NCI-H1417 (cell line): ENCODE results near the gene SUGCT.
"Not testable (repeated sequence)": the region's sequence is repeated elsewhere in the genome, so short reads cannot be mapped to it uniquely, and the experiment has no call there.

Experiments used
- DNase-seq, 3 experiments: peaks; one replicate each; lab custom pipeline; 2025; lab: John Stamatoyannopoulos, UW

The SUGCT gene

GRCh38 chr7:40139891-40140290 lies 5.1 kb downstream of the SUGCT start:
- not testable (repeated sequence) for DNase-seq

- not testable (repeated sequence) for DNase-seq
These were observed 7.1 kb downstream of the SUGCT start for GRCh38 chr7:40141916-40142315.

GRCh38 chr7:40145596-40146130 lies 10.9 kb downstream of the SUGCT start:
- not testable (repeated sequence) for DNase-seq

GRCh38 chr7:40147371-40148246 lies 12.8 kb downstream of the SUGCT start:
- DNase-seq, result no peak

DNA sequence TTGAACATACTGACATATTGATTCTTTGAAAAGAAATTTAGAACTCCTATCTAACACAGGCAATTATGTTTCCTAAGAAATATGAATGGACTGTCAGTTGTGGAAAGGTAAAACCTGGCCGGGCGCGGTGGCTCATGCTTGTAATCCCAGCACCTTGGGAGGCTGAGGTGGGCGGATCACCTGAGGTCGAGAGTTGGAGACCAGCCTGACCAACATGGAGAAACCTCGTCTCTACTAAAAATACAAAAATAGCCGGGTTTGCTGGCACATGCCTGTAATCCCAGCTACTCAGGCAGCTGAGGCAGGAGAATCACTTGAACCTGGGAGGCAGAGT lies 13.4 kb downstream of the SUGCT start:
- DNase-seq, result not testable (repeated sequence)

GRCh38 chr7:40148671-40149070 lies 13.9 kb downstream of the SUGCT start:
- DNase-seq, result no peak

DNA sequence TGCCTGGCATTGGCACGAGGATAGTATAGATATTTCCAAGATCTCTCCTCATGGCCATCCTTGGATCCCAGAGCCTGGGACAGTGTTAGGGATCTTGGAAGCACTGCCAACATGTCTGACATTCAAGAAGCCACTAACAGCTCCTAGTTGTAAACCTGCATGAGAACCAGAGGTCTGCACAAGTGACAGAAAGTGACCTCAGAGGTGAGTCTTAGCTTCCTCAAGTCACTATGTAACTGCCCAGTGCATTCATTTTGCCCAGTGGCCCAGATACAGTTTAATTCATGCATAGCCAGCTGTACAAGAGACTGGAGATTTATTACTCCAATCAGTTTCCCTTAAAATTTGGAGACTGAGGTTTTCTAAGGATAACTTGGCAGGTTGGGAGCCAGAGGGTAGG lies 16.7 kb downstream of the SUGCT start:
- no peak for DNase-seq

DNA sequence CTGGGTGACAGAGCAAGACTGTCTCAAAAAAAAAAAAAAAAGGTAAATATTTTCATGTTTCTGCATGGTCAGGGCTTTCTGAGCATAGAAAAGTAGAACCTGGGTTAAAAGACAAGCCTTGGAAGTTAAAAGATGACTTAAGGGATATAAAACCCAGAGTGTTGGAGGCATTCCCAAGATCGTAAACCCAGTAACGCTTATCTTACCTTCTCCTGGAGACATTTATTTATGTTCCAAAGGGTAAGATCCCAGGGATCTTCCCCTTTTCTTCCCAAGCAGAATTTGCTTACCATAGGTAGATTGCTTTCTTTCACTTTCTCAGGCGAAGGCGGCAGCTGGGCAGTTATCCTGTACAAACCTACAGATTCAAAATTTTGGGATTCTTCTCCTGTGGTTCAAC lies 22.2 kb downstream of the SUGCT start:
- no peak for DNase-seq

GRCh38 chr7:40162516-40162915 lies 27.7 kb downstream of the SUGCT start:
- DNase-seq, result no peak

- DNase-seq, result no peak
These were observed 30.4 kb downstream of the SUGCT start for GRCh38 chr7:40165216-40165615.

- no peak for DNase-seq
These were observed 32.5 kb downstream of the SUGCT start for GRCh38 chr7:40167291-40167690.

GRCh38 chr7:40168266-40168665 lies 33.5 kb downstream of the SUGCT start:
- DNase-seq, result not testable (repeated sequence)

DNA sequence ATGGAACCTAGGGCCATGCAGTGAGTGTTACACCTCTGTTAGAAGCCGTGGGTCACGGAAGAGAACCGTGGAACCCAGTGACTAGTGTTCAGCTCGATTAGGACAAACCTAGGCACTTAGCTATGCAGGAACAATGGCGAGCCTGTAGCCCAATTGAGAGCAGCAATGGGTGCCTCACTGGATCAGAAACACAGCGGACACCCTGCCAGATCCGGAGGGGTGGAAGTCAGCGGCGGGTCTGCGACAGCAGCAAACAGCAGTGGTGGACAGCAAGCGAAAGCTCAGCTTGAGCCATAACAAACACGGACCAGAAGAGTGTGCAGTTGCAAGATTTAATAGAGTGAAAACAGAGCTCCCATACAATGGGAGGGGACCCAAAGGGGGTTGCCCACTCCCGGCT lies 38.3 kb downstream of the SUGCT start:
- DNase-seq, result not testable (repeated sequence)

- not testable (repeated sequence) for DNase-seq
These were observed 40.5 kb downstream of the SUGCT start for GRCh38 chr7:40175256-40175655.

- DNase-seq, result no peak
These were observed 41.1 kb downstream of the SUGCT start for GRCh38 chr7:40175725-40176510.

DNA sequence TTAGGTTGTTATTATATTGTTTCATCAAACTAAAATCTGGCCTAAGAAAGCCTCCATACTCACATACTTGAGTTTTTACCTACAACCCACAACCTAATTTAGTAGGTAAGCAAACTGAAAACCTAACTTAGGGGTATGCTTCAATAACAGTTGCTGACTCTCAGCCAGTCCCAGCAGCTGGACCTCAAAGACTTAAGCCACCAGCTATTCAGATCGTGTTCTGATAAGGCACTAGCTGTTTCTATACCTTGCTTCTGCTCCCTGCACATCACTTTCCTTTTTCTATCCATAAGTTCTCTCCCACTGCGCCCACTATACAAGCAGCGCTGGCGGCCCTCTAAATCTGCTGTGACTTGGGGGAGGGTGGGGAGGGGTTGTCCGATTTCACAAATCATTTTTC lies 42.3 kb downstream of the SUGCT start:
- DNase-seq, result no peak

DNA sequence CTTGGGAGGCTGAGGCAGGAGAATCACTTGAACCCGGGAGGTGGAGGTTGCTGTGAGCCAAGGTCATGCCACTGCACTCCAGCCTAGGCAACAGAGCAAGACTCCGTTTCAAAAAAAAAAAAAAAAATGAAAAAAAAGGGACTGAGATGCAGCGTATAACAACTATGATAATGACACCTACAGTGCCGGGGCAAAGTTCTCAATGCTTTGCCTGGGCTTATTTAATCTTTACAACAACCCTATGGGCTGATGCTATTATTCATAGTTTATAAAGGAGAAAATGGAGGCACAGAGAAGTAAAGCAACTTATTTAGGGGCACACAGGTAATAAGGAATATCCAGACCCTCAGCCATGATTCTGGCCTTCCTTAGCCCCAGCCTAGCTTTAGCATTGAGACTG lies 47.6 kb downstream of the SUGCT start:
- DNase-seq, result no peak

DNA sequence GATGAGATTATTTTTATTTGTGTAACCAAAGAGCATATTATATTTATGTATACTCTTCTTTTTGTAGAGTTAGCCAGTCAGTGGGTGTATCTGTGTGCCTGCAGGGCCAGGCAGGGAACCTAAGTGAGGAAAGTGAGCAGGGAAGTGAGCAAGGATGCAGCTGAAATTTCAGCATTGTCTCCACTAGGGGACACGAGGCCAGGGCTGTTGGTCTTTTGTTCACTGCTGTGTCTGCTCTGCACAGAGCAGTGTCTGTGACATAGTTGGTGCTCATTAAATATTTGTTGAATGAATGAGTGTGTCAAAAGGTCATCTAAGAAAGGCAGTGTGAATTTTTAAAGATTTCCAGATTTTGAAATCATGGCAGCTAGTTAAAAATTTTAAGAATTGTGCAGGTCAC lies 51.8 kb downstream of the SUGCT start:
- DNase-seq, result no peak

DNA sequence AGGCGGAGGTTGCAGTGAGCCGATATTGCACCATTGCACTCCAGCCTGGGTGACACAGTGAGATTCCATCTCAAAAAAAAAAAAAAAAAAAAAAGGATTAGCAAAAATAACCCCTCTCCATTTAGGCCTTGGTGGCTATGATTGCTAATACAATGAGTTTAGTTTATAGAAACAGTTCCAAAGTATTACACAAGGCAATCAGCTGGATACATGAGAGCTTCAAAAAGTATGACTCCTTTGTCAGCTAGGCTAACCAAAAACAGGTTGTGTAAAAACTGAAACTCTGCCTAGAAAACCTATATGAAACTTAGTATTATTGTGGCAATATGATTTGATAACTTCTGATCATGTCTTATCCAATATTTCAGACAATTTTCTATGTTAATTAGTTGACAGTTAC lies 57.2 kb downstream of the SUGCT start:
- DNase-seq, result no peak

- DNase-seq, result no peak
These were observed 59.9 kb downstream of the SUGCT start for GRCh38 chr7:40194745-40195144.

DNA sequence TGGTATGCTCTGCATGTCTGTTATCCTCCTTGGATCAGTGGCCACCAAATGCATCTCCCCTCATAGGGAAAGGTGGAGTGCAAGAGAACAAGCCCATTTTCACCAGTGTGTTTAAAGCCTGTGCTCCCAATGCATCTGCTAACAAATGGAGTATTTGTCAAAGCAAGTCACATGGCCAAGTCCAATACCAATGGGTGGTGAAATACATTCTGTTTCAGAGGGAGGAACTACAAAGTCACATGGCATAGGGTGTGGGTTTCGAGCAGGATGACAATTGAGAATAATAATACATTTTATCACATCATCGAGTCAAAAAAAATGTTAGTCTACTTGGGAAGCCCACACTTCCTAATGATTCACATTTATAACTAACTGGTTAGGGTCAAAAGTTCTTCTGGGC lies 62.7 kb downstream of the SUGCT start:
- DNase-seq, result no peak

DNA sequence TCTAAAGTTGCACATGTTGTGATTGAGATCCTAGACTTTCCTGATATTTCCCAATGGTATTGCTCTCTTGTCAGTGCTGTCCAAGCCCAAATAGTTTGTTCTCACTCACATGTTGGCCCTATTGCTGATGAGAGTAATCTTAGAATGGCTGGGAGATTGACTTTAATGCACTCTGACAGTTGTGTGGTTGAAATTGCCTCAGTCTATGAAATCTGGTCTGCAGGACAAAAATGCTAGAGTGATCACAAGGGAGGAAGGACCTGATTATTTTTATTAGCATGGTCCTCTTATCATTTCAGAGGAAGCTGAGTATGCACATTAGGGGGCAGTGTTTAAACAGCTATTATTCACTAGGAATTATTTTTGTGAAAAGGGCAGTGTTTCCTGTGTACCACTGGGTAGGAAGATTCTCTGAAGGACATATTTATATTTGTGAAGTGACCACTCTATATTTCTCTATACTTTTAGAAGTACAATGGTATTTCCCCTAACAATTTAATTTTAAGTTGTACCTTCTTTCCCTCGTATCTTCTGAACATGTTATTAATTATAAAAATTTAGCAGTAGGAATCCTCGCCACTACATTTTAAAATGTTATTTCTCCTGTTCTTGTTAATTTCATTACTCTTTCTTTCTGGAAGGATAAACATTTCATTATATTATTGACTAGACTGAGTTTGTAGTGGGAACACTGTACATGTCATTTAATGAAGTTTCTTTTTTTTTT lies 64.4 kb downstream of the SUGCT start:
- DNase-seq, result no peak
